Pons (tissue), 1 donor: Measurements from ENCODE around the gene SLC47A2.
"Not testable (repeated sequence)": the region's sequence is repeated elsewhere in the genome, so short reads cannot be mapped to it uniquely, and the experiment has no call there.

Source experiments
- DNase-seq: peaks from one replicate; pipeline ENCODE4 v3.0.0-alpha.2; 2016; ENCODE audit warnings: low spot score

SLC47A2 gene

GRCh38 chr17:19706791-19707727 is 9.3 kb downstream of the SLC47A2 start:
- DNase-seq = no peak

GRCh38 chr17:19705771-19706770 is 10.3 kb downstream of the SLC47A2 start:
- no peak for DNase-seq

- no peak for DNase-seq
These were observed 11.2 kb downstream of the SLC47A2 start for GRCh38 chr17:19705201-19705600.

GRCh38 chr17:19703828-19704613 is 12.4 kb downstream of the SLC47A2 start:
- DNase-seq = no peak

- no peak for DNase-seq
These were observed 13.1 kb downstream of the SLC47A2 start for GRCh38 chr17:19703106-19703827.

- no peak for DNase-seq
These were observed 14.2 kb downstream of the SLC47A2 start for GRCh38 chr17:19702217-19702641.

GRCh38 chr17:19686400-19687090 is 29.8 kb downstream of the SLC47A2 start:
- no peak for DNase-seq

- DNase-seq = not testable (repeated sequence)
These were observed 31.3 kb downstream of the SLC47A2 start for GRCh38 chr17:19684909-19685580.

- DNase-seq = no peak
These were observed 33.3 kb downstream of the SLC47A2 start for GRCh38 chr17:19683117-19683516.

GRCh38 chr17:19678581-19679453 is 37.6 kb downstream of the SLC47A2 start:
- no peak for DNase-seq

- DNase-seq = no peak
These were observed 38.5 kb downstream of the SLC47A2 start for GRCh38 chr17:19677736-19678379.

- DNase-seq = no peak
These were observed 39.5 kb downstream of the SLC47A2 start for GRCh38 chr17:19676896-19677295.

GRCh38 chr17:19673623-19674022 is 42.8 kb downstream of the SLC47A2 start:
- DNase-seq = no peak

GRCh38 chr17:19672009-19672750 is 44.2 kb downstream of the SLC47A2 start:
- DNase-seq = peak; percentile 62

GRCh38 chr17:19671433-19671832 is 45.0 kb downstream of the SLC47A2 start:
- peak; percentile 13 for DNase-seq

GRCh38 chr17:19670908-19671307 is 45.5 kb downstream of the SLC47A2 start:
- peak; percentile 21 for DNase-seq

- DNase-seq = not testable (repeated sequence)
These were observed 46.7 kb downstream of the SLC47A2 start for GRCh38 chr17:19669680-19670079.

GRCh38 chr17:19664821-19665181 is 51.6 kb downstream of the SLC47A2 start:
- DNase-seq = no peak
